ENCODE measurements around the gene TMEM233. TPM values are rescaled to one million over a fixed set of nuclear protein-coding genes. Genes with fewer than 3 reads are reported as not detected.

Gene TMEM233
- total RNA-seq, 2 experiments from 2014 or later, result not detected

DNA sequence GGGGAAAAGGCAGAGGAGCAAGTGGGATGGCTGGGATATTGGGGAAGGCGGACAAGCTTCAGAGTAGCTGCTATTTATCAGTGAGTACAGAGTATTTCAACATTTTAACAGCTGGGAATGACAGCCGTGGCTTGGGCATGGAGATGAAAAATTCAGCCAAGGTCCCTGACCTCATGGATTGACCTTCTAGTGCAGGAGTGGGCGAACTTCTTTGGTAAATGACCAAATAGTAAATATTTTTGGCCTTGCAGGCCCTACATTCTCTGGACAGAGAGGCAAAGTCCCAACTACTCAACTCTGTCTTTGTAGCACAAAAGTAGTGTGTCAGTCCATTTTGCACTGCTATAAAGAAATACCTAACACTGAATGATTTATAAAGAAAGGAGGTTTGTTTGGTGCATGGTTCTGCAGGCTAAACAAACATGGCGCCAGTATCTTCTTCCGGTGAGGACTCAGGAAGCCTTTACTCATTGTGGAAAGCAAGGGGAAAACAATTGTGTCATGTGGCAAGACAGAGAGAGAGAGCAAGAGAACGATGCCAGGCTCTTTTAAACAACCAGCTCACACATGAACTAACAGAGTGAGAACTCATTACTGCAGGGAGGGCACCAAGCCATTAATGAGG, 33.6 kb downstream of the TMEM233 start:
- Histone ChIP-seq H3K27ac (ENCODE audit: low read depth, low read length, poor library complexity, severe bottlenecking) (no peak overlapping the region), H3K4me3 (ENCODE audit: low read depth, low read length, poor library complexity, severe bottlenecking) (no peak overlapping the region), H3K4me1 (ENCODE audit: insufficient read depth, low read length, poor library complexity, severe bottlenecking) (no peaks in the 10 kb centered on the region), H3K79me2 (ENCODE audit: insufficient read depth, low read depth, low read length) (no peaks in the 10 kb centered on the region), H3K9me3 (ENCODE audit: low read length) (no peaks in the 10 kb centered on the region), H3K36me3 (ENCODE audit: insufficient read depth, low read length) (no peaks in the 10 kb centered on the region), H4K20me1 (ENCODE audit: insufficient read depth, low read length) (no peaks in the 10 kb centered on the region), H2AFZ (ENCODE audit: low read length) (no peak overlapping the region), H3K4me2 (ENCODE audit: low read length) (no peak overlapping the region), H3K9me2 (ENCODE audit: insufficient read depth, low read length) (no peaks in the 10 kb centered on the region)
- BruUV-seq (replicated peaks), result no TSS peak
- ChIA-PET CTCF (ENCODE audit: unreplicated experiment) (no interaction called here), POLR2A (interaction anchor here (1.0 kb wide), 1 partner anchor 25 kb away, joined by 4 read pairs; no protein-coding TSS in a partner anchor)
- DNase-seq (ENCODE audit: low spot score), result no peak
- no peak for TF ChIP-seq CTCF (conservative IDR thresholded peaks at IDR 0.05; ENCODE audit: low read length)
- TF ChIP-seq EZH2phosphoT487 (IDR thresholded peaks at IDR 0.05; ENCODE audit: borderline replicate concordance, low read depth, low read length), result no peak
- intact Hi-C loops (cut with micrococcal nuclease; ENCODE audit: unreplicated experiment), result no loop called here

DNA sequence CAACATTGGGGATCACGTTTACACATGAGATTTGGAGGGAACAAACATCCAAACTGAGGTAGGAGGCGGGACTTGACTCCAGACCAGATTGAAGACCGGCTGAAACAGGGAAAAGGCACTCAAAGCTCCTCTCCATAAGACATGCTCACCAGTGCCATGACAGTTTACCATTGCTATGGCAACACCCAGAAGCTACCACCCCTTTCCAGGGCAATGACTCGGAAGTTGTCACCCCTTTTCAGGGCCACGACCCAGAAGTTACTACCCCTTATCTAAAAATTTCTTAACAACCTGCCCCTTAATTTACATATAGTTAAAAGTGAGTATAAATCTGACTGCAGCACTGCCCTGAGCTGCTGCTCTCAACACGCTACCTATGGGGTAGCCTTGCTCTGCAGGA, 34.1 kb downstream of the TMEM233 start:
- DNase-seq (ENCODE audit: low spot score), result no peak
- Histone ChIP-seq H3K4me2 (ENCODE audit: low read length) (no peak overlapping the region), H3K4me1 (ENCODE audit: insufficient read depth, low read length, poor library complexity, severe bottlenecking) (no peaks in the 10 kb centered on the region), H3K9me2 (ENCODE audit: insufficient read depth, low read length) (no peaks in the 10 kb centered on the region), H4K20me1 (ENCODE audit: insufficient read depth, low read length) (no peaks in the 10 kb centered on the region), H3K9me3 (ENCODE audit: low read length) (no peaks in the 10 kb centered on the region), H3K36me3 (ENCODE audit: insufficient read depth, low read length) (no peaks in the 10 kb centered on the region), H3K4me3 (ENCODE audit: low read depth, low read length, poor library complexity, severe bottlenecking) (no peak overlapping the region), H3K27ac (ENCODE audit: low read depth, low read length, poor library complexity, severe bottlenecking) (no peak overlapping the region), H2AFZ (ENCODE audit: low read length) (no peak overlapping the region), H3K79me2 (ENCODE audit: insufficient read depth, low read depth, low read length) (no peaks in the 10 kb centered on the region)
- intact Hi-C loops (cut with micrococcal nuclease; ENCODE audit: unreplicated experiment), result no loop called here
- BruUV-seq (replicated peaks), result no TSS peak
- ChIA-PET CTCF (ENCODE audit: unreplicated experiment) (no interaction called here), POLR2A (interaction anchor here (1.0 kb wide), 1 partner anchor 25 kb away, joined by 4 read pairs; no protein-coding TSS in a partner anchor)
- no peak for TF ChIP-seq CTCF (conservative IDR thresholded peaks at IDR 0.05; ENCODE audit: low read length)
- TF ChIP-seq EZH2phosphoT487 (IDR thresholded peaks at IDR 0.05; ENCODE audit: borderline replicate concordance, low read depth, low read length), result no peak

DNA sequence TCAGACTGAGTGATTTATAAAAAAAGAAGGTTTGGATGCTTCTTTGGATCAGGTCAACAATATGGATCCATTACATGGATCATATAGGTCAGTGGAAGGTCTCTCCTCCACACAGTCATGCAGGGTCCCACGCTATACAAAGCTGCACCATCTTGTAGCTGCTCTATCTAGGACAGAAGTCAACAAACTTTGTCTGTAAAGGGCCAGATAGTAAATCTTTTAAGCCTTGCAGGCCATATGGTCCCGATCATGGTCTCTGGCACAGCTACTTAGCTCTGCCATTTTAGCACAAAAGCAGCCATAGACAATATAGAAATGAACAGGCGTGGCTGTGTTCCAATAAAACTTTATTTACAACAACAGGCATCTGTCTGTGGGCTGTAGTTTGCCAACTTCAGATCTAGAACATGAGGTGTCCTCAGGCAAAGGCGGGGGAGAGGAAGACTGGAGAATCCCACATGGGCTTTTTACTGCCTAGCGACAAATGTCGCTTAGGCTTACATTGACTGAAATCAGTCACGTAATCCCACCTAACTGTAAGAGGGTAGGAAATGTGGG, 36.7 kb downstream of the TMEM233 start:
- DNase-seq (ENCODE audit: low spot score), result no peak
- H4K20me1 ChIP-seq (ENCODE audit: insufficient read depth, low read length), result no peaks in the 10 kb centered on the region
- no peaks in the 10 kb centered on the region for H3K4me1 ChIP-seq (ENCODE audit: insufficient read depth, low read length, poor library complexity, severe bottlenecking)
- no peaks in the 10 kb centered on the region for H3K9me2 ChIP-seq (ENCODE audit: insufficient read depth, low read length)
- no peaks in the 10 kb centered on the region for H3K9me3 ChIP-seq (ENCODE audit: low read length)
- no peaks in the 10 kb centered on the region for H3K79me2 ChIP-seq (ENCODE audit: insufficient read depth, low read depth, low read length)
- no peak overlapping the region for H2AFZ ChIP-seq (ENCODE audit: low read length)
- ChIA-PET CTCF (ENCODE audit: unreplicated experiment) (no interaction called here), POLR2A (no interaction called here)
- TF ChIP-seq CTCF (conservative IDR thresholded peaks at IDR 0.05; ENCODE audit: low read length) (no peak), EZH2phosphoT487 (IDR thresholded peaks at IDR 0.05; ENCODE audit: borderline replicate concordance, low read depth, low read length) (no peak)
- no TSS peak for BruUV-seq (replicated peaks)
- H3K36me3 ChIP-seq (ENCODE audit: insufficient read depth, low read length), result no peaks in the 10 kb centered on the region
- H3K4me3 ChIP-seq (ENCODE audit: low read depth, low read length, poor library complexity, severe bottlenecking), result no peak overlapping the region
- intact Hi-C loops (cut with micrococcal nuclease; ENCODE audit: unreplicated experiment), result no loop called here
- no peak overlapping the region for H3K4me2 ChIP-seq (ENCODE audit: low read length)
- H3K27ac ChIP-seq (ENCODE audit: low read depth, low read length, poor library complexity, severe bottlenecking), result no peak overlapping the region
